Stimulated activated CD8-positive, alpha-beta memory T cell treated with anti-CD3 and anti-CD28 coated beads, Interleukin-4, amount 100 ng/mL, for 24 hours (primary cell): ENCODE data around the gene UTS2.

Experiments
- DNase-seq: peaks from one replicate; pipeline ENCODE4 v3.0.0-alpha.2; 2020; ENCODE audit warnings: low read depth

Gene UTS2

GRCh38 chr1:7810395-7810794 is 42.5 kb downstream of the UTS2 start:
- peak; percentile 8 for DNase-seq

- DNase-seq: no peak
Measured at GRCh38 chr1:7809742-7810141, 43.1 kb downstream of the UTS2 start.

- DNase-seq: no peak
Measured at GRCh38 chr1:7808253-7808844, 44.5 kb downstream of the UTS2 start.

GRCh38 chr1:7805460-7805859 is 47.4 kb downstream of the UTS2 start:
- no peak for DNase-seq
